Medulla oblongata (tissue), 1 donor: Measurements from ENCODE around the gene ATP2A3.

ENCODE experiments used
- DNase-seq: peaks from one replicate; pipeline ENCODE4 v3.0.0-alpha.2; 2015; ENCODE audit errors: extremely low spot score

The ATP2A3 gene

GRCh38 chr17:3892095-3892998 is 71.9 kb downstream of the ATP2A3 start:
- peak; percentile 67 for DNase-seq

GRCh38 chr17:3891626-3892094 is 72.6 kb downstream of the ATP2A3 start:
- no peak for DNase-seq

DNA sequence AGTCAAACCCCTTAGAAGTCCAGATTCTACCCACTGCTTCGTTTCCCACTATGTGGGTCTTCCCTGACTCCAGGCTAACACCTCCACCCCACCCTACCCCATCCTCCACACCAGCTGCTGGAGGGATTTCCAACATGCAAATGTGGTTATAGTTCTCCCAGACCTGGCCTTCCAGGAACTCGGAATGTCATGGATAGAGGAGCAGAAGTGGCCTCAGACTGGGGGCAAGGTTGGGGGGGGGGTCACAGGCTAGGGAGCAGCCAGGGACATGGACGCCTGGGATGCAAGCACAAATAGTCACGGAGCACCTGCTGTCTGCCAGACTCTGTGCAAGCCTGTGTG is 73.4 kb downstream of the ATP2A3 start:
- no peak for DNase-seq

GRCh38 chr17:3890082-3890877 is 74.0 kb downstream of the ATP2A3 start:
- DNase-seq = no peak

DNA sequence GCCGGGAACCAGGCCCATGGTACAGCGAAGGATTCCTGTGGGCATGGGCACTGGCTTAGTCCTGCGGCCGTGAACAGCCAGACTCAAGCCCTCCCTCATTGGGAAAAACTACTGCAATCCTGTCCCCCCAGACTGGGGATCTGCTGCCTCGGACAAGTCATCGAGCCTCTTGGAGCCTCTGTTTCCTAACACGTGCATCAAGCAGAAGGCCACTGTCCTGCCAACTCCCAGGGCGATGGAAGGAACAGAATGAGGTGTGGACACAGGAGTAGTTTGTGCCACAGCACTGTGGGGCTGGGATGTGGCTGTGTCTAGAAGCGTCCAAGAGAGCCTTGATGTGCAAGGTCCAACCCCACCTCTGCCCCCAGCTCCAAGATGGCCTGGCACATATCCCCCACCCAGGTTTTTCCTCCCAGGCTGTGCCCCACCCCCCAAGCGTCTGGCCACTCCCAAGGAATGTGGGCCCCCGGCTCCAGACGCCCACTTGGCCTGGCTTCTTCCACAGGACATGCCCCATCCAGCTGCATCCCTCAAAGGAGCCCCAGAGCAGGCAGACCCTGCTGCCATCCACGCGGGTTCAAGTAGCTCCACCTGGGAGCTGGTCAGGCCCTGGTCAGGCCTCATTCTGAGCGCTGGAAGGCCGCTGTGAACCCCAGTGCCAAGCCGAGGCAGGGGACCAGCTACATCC is 74.8 kb downstream of the ATP2A3 start:
- DNase-seq = no peak

- peak; percentile 7 for DNase-seq
Measured at GRCh38 chr17:3888343-3889171, 75.7 kb downstream of the ATP2A3 start.

DNA sequence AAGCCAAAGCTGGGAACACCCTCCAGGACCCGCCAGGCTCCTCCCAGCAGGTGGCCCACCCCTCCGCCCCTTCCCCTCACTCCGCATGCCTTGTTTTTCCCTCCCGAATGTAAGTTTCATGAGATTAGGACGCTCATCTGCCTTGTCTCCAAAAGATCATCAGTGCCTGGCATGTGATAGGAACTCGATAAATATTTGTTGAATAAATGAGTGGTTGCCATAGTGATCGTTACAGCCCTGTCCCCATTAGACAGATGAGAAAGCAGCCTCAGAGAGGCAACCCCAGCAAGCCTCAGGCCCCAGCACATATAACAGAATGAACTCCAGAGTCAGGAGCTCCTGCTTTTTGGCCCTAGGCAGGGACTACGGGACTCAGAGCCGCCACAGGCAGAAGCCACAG is 76.4 kb downstream of the ATP2A3 start:
- DNase-seq = no peak

DNA sequence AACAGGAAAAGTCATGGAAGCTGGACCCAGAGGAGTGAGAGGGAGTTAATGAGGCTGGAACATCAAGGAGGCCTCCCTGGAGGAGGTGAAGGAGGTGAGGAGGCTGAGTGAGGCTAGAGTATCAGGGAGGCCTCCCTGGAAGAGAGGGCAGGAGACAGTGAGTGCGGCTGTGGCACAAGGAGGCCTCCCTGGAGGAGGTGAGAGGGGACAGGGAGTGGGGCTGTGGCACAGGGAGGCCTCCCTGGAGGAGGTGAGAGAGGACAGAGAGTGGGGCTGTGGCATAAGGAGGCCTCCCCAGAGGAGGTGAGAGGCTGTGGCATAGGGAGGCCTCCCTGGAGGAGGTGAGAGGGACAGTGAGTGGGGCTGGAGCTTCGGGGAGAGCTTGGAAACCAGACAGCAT is 76.8 kb downstream of the ATP2A3 start:
- no peak for DNase-seq

- peak; percentile 79 for DNase-seq
Measured at GRCh38 chr17:3886776-3887175, 77.5 kb downstream of the ATP2A3 start.

DNA sequence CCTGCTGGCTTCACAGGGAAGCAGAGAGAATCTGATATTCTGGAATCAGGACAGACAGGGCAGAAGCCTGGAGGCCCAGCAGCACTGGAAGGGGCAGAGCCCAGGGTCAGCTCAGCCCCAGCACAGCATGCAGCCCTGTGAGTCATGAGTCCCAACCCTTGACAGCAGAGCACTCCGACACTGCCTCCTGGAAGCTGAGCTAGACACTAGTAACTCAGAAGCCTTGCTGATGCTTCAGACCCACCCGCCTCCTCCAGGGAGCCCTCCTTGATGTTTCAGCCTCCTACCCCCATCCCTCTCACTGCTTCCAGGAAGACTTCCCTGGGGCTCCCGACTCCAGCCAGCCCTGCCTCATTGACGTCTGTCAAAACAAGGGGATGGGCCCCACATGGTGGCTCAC is 78.3 kb downstream of the ATP2A3 start:
- DNase-seq = no peak

GRCh38 chr17:3885271-3885670 is 79.0 kb downstream of the ATP2A3 start:
- DNase-seq = no peak

DNA sequence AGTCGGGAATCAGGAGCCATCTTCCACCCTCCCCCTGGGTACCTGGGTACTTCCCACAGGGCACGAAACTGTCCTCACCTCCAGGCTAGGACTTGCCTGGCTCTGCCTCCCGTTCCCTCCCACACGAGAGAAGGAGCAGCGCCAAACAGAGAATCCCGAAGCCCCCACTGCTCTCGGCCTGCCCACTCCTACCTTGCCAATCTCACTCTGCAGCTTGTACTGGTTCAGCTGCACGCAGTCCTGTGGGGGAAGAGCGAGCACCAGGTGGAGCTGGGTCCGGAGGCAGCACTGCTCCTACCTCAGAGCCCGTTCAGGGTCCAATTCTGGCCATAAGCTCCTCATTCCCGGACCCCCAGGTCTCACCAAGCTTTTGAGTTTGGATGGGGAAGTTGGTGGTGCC is 80.0 kb downstream of the ATP2A3 start:
- no peak for DNase-seq

DNA sequence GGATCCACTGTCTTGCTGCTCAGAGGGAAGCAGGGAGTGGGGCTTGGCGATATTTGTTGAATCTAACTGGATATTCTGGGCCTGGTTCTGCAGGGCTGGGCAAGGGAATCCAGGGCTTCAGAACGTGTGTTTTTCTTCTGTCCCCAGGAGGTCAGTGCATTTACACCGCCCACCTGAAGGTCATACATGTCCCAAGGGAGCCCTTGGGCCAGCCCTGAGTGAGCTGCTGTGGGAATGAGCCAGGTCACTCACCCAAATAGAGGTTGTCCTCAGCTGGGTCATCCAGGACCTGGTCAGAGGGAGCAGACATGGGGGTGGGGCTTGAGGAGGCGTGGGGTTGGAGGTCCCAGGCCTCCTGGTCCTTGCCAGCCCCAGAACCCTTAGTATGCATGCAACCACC is 82.0 kb downstream of the ATP2A3 start:
- DNase-seq = no peak

DNA sequence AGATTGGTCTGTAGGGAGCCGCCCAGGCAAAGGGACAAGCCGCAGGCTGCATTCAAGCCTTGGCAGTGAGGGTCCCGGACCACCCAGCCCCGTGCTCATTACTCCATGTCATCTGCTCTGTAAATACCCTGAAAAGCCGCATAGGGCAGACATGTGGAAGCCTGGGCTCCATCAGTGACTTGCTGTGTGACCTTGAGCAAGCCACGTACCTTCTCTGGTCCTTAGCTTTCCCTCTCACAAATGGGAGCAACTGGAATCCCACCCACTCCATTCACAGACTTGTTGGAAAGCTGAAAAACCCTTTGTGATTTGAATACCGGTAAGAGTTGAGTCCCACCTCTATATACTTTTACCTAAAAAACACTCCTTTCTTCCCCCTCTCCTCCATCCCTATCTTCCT is 83.3 kb downstream of the ATP2A3 start:
- DNase-seq = no peak

- no peak for DNase-seq
Measured at GRCh38 chr17:3879591-3880417, 84.4 kb downstream of the ATP2A3 start.

DNA sequence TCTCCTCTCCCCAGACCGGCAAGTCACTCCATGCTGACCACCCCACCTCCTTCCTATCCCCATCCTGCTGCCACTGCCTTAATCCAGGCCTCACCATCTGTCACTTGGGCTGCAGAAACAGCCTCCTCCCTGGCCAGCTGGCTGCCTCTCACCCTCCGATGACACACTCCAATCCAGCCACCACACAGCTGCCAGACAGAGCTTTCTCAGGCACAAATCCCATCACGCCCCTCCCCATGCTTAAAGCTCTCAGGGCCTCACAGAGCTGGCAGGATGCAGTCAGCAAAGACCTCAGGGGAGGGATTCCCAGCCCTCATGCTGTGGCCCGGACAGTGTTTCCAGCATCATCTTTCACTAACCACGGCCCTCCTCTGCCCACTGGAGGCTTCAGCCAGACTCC is 85.1 kb downstream of the ATP2A3 start:
- peak; percentile 28 for DNase-seq

DNA sequence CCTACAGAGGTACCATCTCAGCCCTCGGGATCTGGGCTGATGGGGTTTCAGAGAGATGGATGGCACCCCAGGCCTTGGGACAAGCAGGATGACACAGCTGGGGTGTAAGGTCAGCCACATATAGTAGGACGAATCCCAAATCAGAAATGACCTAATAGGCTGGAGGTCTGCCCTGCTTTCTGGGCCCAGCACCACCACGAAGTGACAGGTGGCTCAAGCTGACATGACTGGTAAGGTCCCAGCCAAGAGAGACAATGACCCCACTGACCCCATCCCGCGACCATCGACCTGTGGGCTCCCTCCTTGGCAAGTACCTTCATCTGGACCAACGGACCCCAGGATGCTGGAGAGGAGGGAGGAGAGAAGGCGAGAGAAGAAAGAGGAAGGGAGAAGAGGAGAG is 87.0 kb downstream of the ATP2A3 start:
- no peak for DNase-seq

- no peak for DNase-seq
Measured at GRCh38 chr17:3875317-3875716, 88.9 kb downstream of the ATP2A3 start.
